Measurements from ENCODE around the gene GPR176.

The GPR176 gene

GRCh38 chr15:39774688-39775267 lies 145.3 kb downstream of the GPR176 start:
- TF ChIP-seq MAX (IDR thresholded peaks at IDR 0.05) (no peak), RAD21 (IDR thresholded peaks at IDR 0.05; ENCODE audit: low read depth) (no peak), CEBPB (IDR thresholded peaks at IDR 0.05) (no peak), EP300 (IDR thresholded peaks at IDR 0.05; ENCODE audit: borderline replicate concordance) (no peak), TCF12 (IDR thresholded peaks at IDR 0.05; ENCODE audit: low read depth) (no peak), REST (IDR thresholded peaks at IDR 0.05; ENCODE audit: low read depth) (no peak), CREB1 (IDR thresholded peaks at IDR 0.05; ENCODE audit: low read depth) (no peak), ZBTB7A (IDR thresholded peaks at IDR 0.05; ENCODE audit: low read depth) (no peak), FOXM1 (IDR thresholded peaks at IDR 0.05; ENCODE audit: borderline replicate concordance, low read depth) (no peak), TEAD4 (IDR thresholded peaks at IDR 0.05) (no peak), NFIC (IDR thresholded peaks at IDR 0.05) (no peak), TAF1 (IDR thresholded peaks at IDR 0.05; ENCODE audit: low read depth) (no peak), YY1 (IDR thresholded peaks at IDR 0.05; ENCODE audit: low read depth) (no peak)
- TF ChIP-seq, protein P1, sequence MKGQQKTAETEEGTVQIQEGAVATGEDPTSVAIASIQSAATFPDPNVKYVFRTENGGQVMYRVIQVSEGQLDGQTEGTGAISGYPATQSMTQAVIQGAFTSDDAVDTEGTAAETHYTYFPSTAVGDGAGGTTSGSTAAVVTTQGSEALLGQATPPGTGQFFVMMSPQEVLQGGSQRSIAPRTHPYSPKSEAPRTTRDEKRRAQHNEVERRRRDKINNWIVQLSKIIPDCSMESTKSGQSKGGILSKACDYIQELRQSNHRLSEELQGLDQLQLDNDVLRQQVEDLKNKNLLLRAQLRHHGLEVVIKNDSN (IDR thresholded peaks at IDR 0.05), result no peak

DNA sequence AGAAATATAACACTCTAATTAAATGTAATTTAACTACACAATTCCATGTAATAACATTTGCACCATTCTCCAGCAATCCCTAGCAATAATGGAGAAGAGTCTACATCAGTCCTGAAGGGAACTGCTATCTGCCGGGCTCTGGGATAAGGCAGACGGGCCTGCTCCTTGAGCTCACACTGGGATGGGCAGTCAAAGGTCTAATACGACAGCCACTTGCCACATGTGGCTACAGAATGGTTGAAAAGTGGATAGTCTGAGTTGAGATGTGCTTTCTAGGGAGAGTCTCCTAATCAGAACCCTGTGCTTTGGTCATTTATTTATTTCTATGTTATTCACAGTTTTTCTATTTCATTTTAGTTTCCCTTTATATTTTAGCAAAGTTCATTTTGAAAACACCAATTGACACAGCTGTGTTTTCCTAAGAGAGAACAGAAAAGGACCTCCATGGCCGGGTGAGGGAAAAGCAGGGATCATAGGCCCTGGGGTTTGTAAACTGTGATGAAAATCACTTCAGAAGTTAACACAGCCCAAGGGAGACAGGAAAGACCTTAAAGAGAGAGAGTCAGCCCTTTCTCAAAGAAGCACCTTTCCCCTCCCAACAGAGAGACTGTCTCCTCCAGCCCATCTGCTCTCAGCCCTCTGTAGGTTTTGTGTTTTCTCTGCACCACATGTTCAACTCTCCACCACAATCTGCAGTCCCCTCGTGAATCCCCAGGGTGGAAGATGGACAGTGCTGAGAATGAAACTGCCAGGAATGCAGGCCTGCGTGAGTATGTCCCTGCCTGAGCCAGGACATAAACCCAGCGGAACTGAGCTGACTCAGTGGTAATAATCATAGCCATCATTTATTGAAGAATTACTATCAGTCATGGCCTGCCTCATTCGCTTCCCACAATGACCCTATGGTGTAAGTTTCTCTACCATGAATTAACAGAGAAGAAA lies 149.0 kb downstream of the GPR176 start:
- TF ChIP-seq YY1 (IDR thresholded peaks at IDR 0.05; ENCODE audit: low read depth) (no peak), CREB1 (IDR thresholded peaks at IDR 0.05; ENCODE audit: low read depth) (no peak), RAD21 (IDR thresholded peaks at IDR 0.05; ENCODE audit: low read depth) (no peak), FOXM1 (IDR thresholded peaks at IDR 0.05; ENCODE audit: borderline replicate concordance, low read depth) (no peak), NFIC (IDR thresholded peaks at IDR 0.05) (no peak)

DNA sequence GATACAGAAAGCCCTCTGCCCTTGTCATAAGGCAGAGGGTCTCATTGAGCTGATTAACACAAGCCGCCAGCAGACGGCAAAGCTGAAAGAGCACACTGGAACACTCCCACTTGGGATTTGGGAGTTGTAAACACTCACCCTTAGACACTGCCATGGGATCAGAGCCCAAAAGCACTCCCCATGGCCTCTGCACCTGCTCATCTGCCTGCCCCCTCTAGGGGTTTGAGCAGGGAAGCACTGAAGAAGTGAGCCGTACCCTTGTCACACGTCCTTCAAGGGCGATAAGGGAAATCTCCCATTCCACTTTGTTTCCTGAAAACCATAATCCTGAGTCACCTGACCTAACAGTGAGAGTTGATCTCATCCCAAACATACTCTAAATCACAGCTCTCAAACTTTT lies 152.1 kb downstream of the GPR176 start:
- TF ChIP-seq TEAD4 (IDR thresholded peaks at IDR 0.05) (no peak), NFIC (IDR thresholded peaks at IDR 0.05) (no peak), TAF1 (IDR thresholded peaks at IDR 0.05; ENCODE audit: low read depth) (no peak), CEBPB (IDR thresholded peaks at IDR 0.05) (no peak), REST (IDR thresholded peaks at IDR 0.05; ENCODE audit: low read depth) (no peak), CREB1 (IDR thresholded peaks at IDR 0.05; ENCODE audit: low read depth) (no peak), FOXM1 (IDR thresholded peaks at IDR 0.05; ENCODE audit: borderline replicate concordance, low read depth) (no peak), EGR1 (IDR thresholded peaks at IDR 0.05) (no peak), TCF12 (IDR thresholded peaks at IDR 0.05; ENCODE audit: low read depth) (no peak), RAD21 (IDR thresholded peaks at IDR 0.05; ENCODE audit: low read depth) (no peak), EP300 (IDR thresholded peaks at IDR 0.05; ENCODE audit: borderline replicate concordance) (no peak), YY1 (IDR thresholded peaks at IDR 0.05; ENCODE audit: low read depth) (no peak), ZBTB7A (IDR thresholded peaks at IDR 0.05; ENCODE audit: low read depth) (no peak), MAX (IDR thresholded peaks at IDR 0.05) (no peak)
- TF ChIP-seq, protein P1 (IDR thresholded peaks at IDR 0.05), result no peak

GRCh38 chr15:39761006-39761405 lies 159.1 kb downstream of the GPR176 start:
- no peak for TF ChIP-seq NFIC (IDR thresholded peaks at IDR 0.05)
- no peak for TF ChIP-seq EGR1 (IDR thresholded peaks at IDR 0.05)
- TF ChIP-seq REST (IDR thresholded peaks at IDR 0.05; ENCODE audit: low read depth), result no peak
- TF ChIP-seq CREB1 (IDR thresholded peaks at IDR 0.05; ENCODE audit: low read depth), result no peak
- no peak for TF ChIP-seq TCF12 (IDR thresholded peaks at IDR 0.05; ENCODE audit: low read depth)
- no peak for TF ChIP-seq TAF1 (IDR thresholded peaks at IDR 0.05; ENCODE audit: low read depth)
- no peak for TF ChIP-seq YY1 (IDR thresholded peaks at IDR 0.05; ENCODE audit: low read depth)
- TF ChIP-seq, protein P1 (IDR thresholded peaks at IDR 0.05), result no peak
- no peak for TF ChIP-seq FOXM1 (IDR thresholded peaks at IDR 0.05; ENCODE audit: borderline replicate concordance, low read depth)
- TF ChIP-seq CEBPB (IDR thresholded peaks at IDR 0.05), result no peak
- TF ChIP-seq ZBTB7A (IDR thresholded peaks at IDR 0.05; ENCODE audit: low read depth), result no peak
- TF ChIP-seq RAD21 (IDR thresholded peaks at IDR 0.05; ENCODE audit: low read depth), result no peak
- no peak for TF ChIP-seq EP300 (IDR thresholded peaks at IDR 0.05; ENCODE audit: borderline replicate concordance)
- TF ChIP-seq TEAD4 (IDR thresholded peaks at IDR 0.05), result no peak
- no peak for TF ChIP-seq MAX (IDR thresholded peaks at IDR 0.05)

All from Ishikawa (cell line).